Measurements from ENCODE around the gene METTL22.

Gene METTL22

DNA sequence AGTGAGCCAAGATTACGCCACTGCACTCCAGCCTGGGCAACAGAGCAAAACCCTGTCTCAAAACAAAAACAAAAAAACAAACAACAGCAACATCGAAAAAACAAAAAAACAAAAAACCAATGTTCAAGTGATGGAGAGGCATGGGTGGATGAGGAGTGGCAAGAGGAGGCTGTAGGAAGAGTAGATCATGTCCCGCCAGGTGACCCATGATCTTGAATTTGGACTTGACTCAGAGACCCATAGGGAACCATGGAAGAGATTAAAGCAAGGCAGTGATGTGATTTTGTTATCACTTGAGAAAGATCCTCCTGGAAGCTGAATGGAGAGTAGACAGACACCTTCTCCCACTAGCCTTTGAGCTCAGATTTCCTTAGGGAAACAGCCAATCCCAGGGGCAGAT, 64.1 kb downstream of the METTL22 start:
- no peak for FAIRE-seq
- DNase-seq (ENCODE audit: insufficient read length, low spot score): no peak

DNA sequence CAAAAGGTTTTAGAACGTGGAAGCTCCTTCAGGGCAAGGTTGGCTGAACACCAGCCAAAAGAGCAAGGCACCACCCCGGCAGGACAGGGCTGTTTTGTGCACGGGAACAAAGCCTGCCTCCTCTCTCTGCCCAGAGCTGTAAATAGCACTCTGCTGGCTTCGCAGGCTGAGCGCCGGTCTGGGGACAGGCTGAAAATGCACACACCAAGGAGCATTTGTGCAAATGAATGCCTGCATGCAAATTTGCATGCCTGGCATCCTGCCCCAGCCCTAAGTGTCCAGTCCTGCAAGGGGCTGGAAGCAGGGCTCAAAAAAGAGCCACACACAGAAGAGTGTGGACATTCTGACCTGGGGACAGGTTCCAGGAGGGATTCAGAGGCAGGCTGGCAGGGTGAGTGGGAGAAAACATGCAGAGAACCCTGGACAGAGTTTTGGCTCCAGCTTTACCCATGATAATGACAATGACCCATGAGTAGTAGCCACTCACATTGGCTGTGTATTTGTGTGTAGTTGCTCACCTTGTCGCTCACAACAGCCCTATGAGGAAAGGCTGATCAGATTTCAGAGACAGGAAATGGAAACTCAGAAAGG, 64.6 kb downstream of the METTL22 start:
- FAIRE-seq (no peak), DNase-seq (ENCODE audit: insufficient read length, low spot score) (no peak)

DNA sequence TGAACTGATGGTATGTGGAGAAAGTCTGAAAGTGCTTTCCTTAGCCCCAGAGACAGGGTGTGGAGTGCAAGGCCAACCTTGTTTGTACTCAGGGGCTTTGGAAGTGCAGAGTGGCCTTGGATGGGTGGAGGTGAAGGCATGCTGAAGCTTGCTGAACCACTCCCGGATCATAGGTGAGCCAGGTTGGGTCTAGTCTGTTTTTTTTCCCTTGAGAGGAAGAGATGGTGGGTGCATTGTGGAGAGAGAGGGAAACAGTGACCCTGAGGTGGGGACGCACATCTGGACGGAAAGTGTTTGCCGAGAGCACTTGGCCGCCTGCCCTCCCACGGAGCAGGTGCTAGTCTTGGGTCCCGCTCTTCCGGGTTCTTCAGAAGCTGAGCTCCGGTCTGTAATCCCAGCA, 65.4 kb downstream of the METTL22 start:
- DNase-seq (ENCODE audit: insufficient read length, low spot score) (no peak), FAIRE-seq (no peak)

DNA sequence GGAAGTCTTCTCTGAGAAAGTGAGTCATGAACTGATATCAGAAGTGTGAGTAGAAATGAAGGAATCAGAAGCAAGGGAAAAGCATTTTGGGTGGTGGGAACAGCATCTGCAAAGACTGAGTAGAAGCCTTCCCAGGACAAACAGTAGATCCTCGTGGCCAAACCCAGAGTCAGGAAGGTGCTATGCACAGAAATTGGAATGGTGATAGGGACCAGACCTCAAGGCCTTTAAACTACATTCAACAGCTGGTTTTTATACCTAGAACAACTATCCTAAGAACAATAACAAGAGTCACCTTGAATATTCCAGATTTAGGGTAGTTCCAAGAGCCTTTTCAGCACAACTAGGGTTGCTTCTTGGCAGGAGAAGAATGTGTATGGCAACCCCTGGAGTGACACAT, 68.2 kb downstream of the METTL22 start:
- no peak for FAIRE-seq

DNA sequence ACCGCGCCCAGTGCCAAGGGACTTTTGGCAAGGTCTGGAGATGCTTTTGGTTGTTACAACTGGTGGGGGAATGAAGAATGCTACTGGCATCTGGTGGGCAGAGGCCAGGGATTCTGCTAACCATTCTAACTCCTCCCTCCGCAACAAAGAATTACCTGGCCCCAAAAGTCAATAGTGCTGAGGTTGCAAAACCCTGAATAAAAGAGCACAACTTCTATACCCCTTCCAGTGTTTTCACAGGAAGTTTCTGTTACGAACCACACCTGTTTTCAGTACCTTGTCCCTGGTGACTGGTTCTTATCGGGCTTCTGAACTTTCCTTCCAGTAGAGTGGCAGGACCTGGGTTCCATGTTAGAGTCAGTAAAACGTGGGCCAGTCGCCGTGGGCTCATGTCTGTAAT, 70.2 kb downstream of the METTL22 start:
- FAIRE-seq: no peak
- no peak for DNase-seq (ENCODE audit: insufficient read length, low spot score)

More for the DNA sequence above, 68.2 kb downstream of the METTL22 start:
- no peak for DNase-seq (ENCODE audit: insufficient read length, low spot score)

DNA sequence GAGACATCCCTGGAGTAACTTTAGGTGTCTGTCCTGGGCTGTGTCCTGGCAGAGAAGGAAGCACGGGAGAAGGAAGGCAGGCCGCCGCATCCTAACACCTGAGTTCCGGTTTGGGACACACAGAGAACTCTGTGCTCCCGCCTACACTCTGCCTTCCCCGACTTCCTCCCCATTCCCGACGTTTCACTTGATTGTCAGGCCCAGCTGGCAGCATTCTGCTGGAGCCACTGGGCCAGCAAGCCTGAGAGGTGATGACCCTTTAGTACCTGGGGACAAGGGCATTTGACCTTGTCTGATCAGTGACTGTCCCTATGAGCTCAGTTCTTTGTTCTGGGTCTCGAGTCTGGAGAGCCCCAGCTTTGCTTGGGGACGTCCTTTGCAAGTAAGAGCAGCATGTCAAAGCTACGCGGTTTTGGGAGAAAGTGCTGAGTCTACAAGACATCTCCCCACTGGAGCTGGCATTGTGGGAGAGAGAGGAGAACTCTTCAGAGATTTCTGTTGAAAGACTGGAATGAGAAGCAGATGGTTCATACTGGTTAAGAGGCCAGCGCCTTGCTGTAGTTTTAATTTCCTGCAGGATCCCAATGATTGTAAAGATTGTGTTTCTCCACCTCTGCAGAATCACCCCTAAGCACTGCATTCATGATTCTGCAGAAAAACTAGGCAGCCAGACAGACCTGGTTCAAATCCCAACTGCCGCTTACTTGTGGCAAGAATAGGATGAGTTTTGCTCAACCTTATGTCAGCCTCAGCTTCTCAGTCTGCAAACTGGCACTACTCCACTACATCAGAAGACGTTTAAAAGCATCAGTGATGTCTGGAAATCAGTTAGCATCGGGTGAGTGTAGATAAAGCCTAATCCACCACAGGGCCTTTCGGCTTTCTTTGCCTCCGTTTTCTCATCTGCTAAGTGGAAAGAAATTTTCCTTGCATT, 73.6 kb downstream of the METTL22 start:
- DNase-seq (ENCODE audit: insufficient read length, low spot score) (no peak), FAIRE-seq (no peak)

DNA sequence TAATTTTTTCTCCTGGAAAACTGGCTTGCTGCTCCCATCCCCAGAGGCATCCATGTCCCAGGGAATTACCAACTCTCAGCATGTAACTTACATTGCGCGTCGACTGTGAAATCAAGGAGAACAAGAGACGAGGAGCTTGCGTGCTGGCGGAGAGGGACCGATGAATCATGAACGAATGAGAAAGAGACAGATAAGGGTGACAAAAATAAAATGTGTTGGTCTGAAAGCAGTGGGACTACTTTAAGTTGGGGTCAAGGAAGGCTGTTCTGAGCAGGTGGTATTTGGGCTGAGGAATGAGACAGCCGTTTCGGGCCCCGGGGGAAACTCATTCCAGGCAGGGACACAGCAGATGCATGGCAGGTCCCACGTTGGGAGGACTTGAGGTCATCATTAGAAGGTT, 75.4 kb downstream of the METTL22 start:
- no peak for DNase-seq (ENCODE audit: insufficient read length, low spot score)
- no peak for FAIRE-seq

DNA sequence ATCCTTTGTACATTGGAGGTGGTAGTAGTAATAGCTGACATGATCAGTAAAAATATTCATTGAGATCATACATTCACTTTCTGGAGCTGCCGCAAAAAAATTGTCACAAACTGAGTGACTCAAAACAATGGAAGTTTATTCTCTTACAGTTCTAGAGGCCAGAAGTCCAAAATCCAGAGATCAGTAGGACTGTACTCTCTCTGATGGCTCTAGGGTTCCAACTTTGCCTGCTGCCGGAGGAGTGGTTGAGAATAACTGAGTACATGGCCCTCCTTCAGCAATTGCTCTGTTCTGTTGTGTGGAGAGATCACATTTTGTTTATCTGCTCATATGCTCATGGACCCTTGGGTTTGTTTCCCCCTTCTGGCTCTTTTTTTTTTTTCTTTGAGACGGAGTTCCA, 76.5 kb downstream of the METTL22 start:
- DNase-seq (ENCODE audit: insufficient read length, low spot score): no peak
- FAIRE-seq: no peak

Measured in HTR-8/SVneo (cell line).